Smooth muscle cell (in vitro differentiated cells): ENCODE measurements around the gene ZNF490. TPM values are rescaled to one million over a fixed set of nuclear protein-coding genes. Genes with fewer than 3 reads are reported as not detected.

Experiments
- DNase-seq: peaks from one replicate; lab custom pipeline; 2025; ENCODE audit not compliant: unreplicated experiment; lab: John Stamatoyannopoulos, UW
- H2AFZ ChIP-seq: fragments of 200-600 bp; sonication (generic); 2 replicates; pipeline ENCODE4 v1.6.0; 2016; ENCODE audit warnings: antibody characterized with exemption, low read depth, mild to moderate bottlenecking
- H3F3A ChIP-seq: fragments of 200-600 bp; sonication (generic); 2 replicates; pipeline ENCODE4 v1.6.0; 2017; ENCODE audit warnings: antibody characterized with exemption, low read depth
- H3K27ac ChIP-seq: fragments of 200-600 bp; sonication (generic); 2 replicates; pipeline ENCODE4 v1.5.1; 2016; ENCODE audit warnings: low read depth, mild to moderate bottlenecking
- H3K27me3 ChIP-seq: fragments of 200-600 bp; sonication (generic); 2 replicates; pipeline ENCODE4 v1.6.1; 2016; ENCODE audit warnings: low read depth, mild to moderate bottlenecking
- H3K36me3 ChIP-seq: fragments of 200-600 bp; sonication (generic); 2 replicates; pipeline ENCODE4 v1.5.1; 2016; ENCODE audit warnings: low read depth
- H3K4me1 ChIP-seq: fragments of 200-600 bp; sonication (generic); 2 replicates; pipeline ENCODE4 v1.5.1; 2016; ENCODE audit warnings: low read depth
- H3K4me2 ChIP-seq: fragments of 200-600 bp; sonication (generic); 2 replicates; pipeline ENCODE4 v1.6.0; 2016; ENCODE audit warnings: mild to moderate bottlenecking
- H3K4me3 ChIP-seq: fragments of 200-600 bp; sonication (generic); 2 replicates; pipeline ENCODE4 v1.5.1; 2016; ENCODE audit warnings: mild to moderate bottlenecking
- H3K79me2 ChIP-seq: fragments of 200-600 bp; sonication (generic); 2 replicates; pipeline ENCODE4 v1.6.0; 2016; ENCODE audit warnings: low read depth, mild to moderate bottlenecking
- H3K9ac ChIP-seq: fragments of 200-600 bp; sonication (generic); 2 replicates; pipeline ENCODE4 v1.6.0; 2016; ENCODE audit warnings: low read depth
- H3K9me3 ChIP-seq: fragments of 200-600 bp; sonication (generic); replicated peaks from 2 replicates; pipeline ENCODE4 v1.5.1; 2016; ENCODE audit warnings: low read depth
- H4K20me1 ChIP-seq: fragments of 200-600 bp; sonication (generic); 2 replicates; pipeline ENCODE4 v1.6.0; 2016; ENCODE audit warnings: low read depth
- WGBS: methylation state at CpG from one replicate; pipeline ENCODE4 v1.1.7; 2016; ENCODE audit warnings: low lambda C conversion rate; 5-methylcytosine and 5-hydroxymethylcytosine counted together
- polyA plus RNA-seq: library from polyadenylated mRNA; unstranded; fragments of >200 nt; fragmentation: Nextera tagmentation; extraction: Ambion mirVana; gene quantifications from 2 replicates; pipeline ENCODE4 v1.2.1, GENCODE V29; 2016
- total RNA-seq: library from RNA; depleted of rRNA; stranded (reverse); fragments of >200 nt; gene quantifications from 2 replicates; pipeline ENCODE4 v1.2.3, GENCODE V29; 2014
- TF ChIP-seq, protein P1 (sequence below): fragments of 200-600 bp; sonication (generic); IDR thresholded peaks from 2 replicates; pipeline ENCODE4 v1.5.1; 2017; ENCODE audit warnings: borderline replicate concordance, mild to moderate bottlenecking, antibody characterized with exemption; ENCODE audit not compliant: insufficient read depth, poor library complexity, severe bottlenecking

Gene ZNF490
- total and polyA plus RNA-seq, 2 experiments from 2014 or later, result 1.1 to 7.1 TPM

GRCh38 chr19:12603714-12604113 is 6.9 kb downstream of the ZNF490 start:
- peaks cover 1% of the 10 kb centered on the region for H3K79me2 ChIP-seq
- no peak overlapping the region for H3K4me3 ChIP-seq
- WGBS, result 100% methylated on average over 1 of the region's 1 CpG
- TF ChIP-seq, protein P1, sequence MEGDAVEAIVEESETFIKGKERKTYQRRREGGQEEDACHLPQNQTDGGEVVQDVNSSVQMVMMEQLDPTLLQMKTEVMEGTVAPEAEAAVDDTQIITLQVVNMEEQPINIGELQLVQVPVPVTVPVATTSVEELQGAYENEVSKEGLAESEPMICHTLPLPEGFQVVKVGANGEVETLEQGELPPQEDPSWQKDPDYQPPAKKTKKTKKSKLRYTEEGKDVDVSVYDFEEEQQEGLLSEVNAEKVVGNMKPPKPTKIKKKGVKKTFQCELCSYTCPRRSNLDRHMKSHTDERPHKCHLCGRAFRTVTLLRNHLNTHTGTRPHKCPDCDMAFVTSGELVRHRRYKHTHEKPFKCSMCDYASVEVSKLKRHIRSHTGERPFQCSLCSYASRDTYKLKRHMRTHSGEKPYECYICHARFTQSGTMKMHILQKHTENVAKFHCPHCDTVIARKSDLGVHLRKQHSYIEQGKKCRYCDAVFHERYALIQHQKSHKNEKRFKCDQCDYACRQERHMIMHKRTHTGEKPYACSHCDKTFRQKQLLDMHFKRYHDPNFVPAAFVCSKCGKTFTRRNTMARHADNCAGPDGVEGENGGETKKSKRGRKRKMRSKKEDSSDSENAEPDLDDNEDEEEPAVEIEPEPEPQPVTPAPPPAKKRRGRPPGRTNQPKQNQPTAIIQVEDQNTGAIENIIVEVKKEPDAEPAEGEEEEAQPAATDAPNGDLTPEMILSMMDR, result no peak
- no peak overlapping the region for H3K9ac ChIP-seq
- H3K4me1 ChIP-seq, result no peaks in the 10 kb centered on the region
- no peaks in the 10 kb centered on the region for H3K36me3 ChIP-seq
- H3F3A ChIP-seq, result no peaks in the 10 kb centered on the region
- H3K4me2 ChIP-seq, result no peak overlapping the region
- H3K27ac ChIP-seq, result no peak overlapping the region
- H4K20me1 ChIP-seq, result no peaks in the 10 kb centered on the region
- no peaks in the 10 kb centered on the region for H3K27me3 ChIP-seq
- no peak overlapping the region for H2AFZ ChIP-seq
- DNase-seq, result no peak
- H3K9me3 ChIP-seq, result no peaks in the 10 kb centered on the region

DNA sequence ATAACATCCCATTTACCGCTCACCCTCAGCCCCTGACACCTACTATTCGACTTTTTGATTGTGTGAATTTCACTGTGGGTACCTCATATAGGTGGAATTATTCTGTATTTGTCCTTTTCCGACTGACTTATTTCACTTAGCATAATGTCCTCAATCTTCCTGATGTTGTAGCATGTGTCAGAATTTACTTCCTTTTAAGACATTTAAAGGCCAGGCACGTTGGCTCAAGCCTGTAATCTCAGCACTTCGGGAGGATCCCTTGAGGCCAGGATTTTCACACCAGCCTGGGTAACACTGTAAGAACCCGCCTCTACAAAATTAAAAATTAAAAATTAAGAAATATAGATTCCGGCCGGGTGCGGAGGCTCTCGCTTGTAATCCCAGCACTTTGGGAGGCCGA is 13.0 kb downstream of the ZNF490 start:
- Histone ChIP-seq H3K27ac (no peak overlapping the region), H3K27me3 (no peaks in the 10 kb centered on the region), H2AFZ (no peak overlapping the region), H3K4me2 (no peak overlapping the region), H4K20me1 (no peaks in the 10 kb centered on the region), H3K4me1 (no peaks in the 10 kb centered on the region), H3K79me2 (no peaks in the 10 kb centered on the region), H3K36me3 (no peaks in the 10 kb centered on the region), H3K4me3 (no peak overlapping the region), H3F3A (no peaks in the 10 kb centered on the region), H3K9ac (no peak overlapping the region), H3K9me3 (no peaks in the 10 kb centered on the region)
- DNase-seq, result no peak
- whole genome bisulfite sequencing, result 94% methylated on average over 11 of the region's 11 CpGs
- TF ChIP-seq, protein P1, result no peak

DNA sequence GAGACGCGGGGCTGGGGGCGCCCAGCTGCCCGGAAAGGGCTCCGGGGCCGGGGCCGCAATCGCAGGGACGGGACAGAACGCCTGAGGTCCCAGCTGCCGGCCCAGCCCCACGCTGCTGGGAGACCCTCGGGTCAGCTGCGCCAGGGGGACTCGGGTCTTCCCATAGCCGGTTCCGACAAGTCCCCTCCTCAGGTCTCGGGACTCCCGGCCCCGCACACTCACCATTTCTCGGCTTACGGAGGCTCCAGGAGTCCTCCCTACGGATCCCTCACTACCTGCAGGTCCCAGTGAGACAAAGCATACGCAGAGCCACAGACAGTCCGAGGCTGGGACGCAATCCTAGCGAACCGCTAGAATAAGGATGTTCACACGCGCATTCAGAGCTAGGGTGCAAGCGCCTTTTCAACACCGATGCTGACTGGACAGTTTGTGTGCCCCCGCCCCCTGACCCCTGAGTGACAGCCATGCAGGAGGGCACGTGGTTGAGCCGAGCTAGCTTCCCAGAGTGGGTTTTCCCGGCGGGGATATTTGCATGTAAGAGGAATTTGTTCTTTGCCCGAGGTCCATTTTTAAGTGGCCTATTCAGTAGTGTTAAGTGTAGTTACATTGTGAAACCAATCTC is 13.6 kb downstream of the ZNF490 start:
- TF ChIP-seq, protein P1, result no peak
- 93% methylated on average over 36 of the region's 38 CpGs for WGBS
- Histone ChIP-seq H3K36me3 (no peaks in the 10 kb centered on the region), H3K4me3 (no peak overlapping the region), H3K4me1 (no peaks in the 10 kb centered on the region), H3K9me3 (no peaks in the 10 kb centered on the region), H2AFZ (no peak overlapping the region), H3F3A (no peaks in the 10 kb centered on the region), H3K79me2 (no peaks in the 10 kb centered on the region), H3K27me3 (no peaks in the 10 kb centered on the region), H4K20me1 (no peaks in the 10 kb centered on the region), H3K4me2 (no peak overlapping the region), H3K9ac (no peak overlapping the region), H3K27ac (no peak overlapping the region)
- DNase-seq, result no peak

- no peak overlapping the region for H3K27ac ChIP-seq
- no peak overlapping the region for H3K9ac ChIP-seq
- no peaks in the 10 kb centered on the region for H3K4me1 ChIP-seq
- H2AFZ ChIP-seq, result no peak overlapping the region
- no peak overlapping the region for H3K4me2 ChIP-seq
- WGBS, result 97% methylated on average over 11 of the region's 11 CpGs
- no peaks in the 10 kb centered on the region for H3K27me3 ChIP-seq
- H3F3A ChIP-seq, result no peaks in the 10 kb centered on the region
- H3K4me3 ChIP-seq, result no peak overlapping the region
- H3K9me3 ChIP-seq, result no peaks in the 10 kb centered on the region
- TF ChIP-seq, protein P1, result no peak
- H4K20me1 ChIP-seq, result no peaks in the 10 kb centered on the region
- H3K36me3 ChIP-seq, result no peaks in the 10 kb centered on the region
- no peaks in the 10 kb centered on the region for H3K79me2 ChIP-seq
- DNase-seq, result no peak
Observed at GRCh38 chr19:12596485-12596884, 14.1 kb downstream of the ZNF490 start.
